HG02943 (cell line): ENCODE measurements around the gene C2CD4B.

Experiments
- ATAC-seq: cut with Tn5 transposase; IDR thresholded peaks from one replicate; pipeline ENCODE4 v1.9.1; 2021; ENCODE audit warnings: mild to moderate bottlenecking, low read depth, moderate library complexity; ENCODE audit not compliant: unreplicated experiment

The C2CD4B gene

GRCh38 chr15:62150445-62150844 lies 14.6 kb downstream of the C2CD4B start:
- no peak for ATAC-seq

- no peak for ATAC-seq
Observed at GRCh38 chr15:62149729-62150128, 15.4 kb downstream of the C2CD4B start.

- no peak for ATAC-seq
Observed at GRCh38 chr15:62147551-62147950, 17.5 kb downstream of the C2CD4B start.

- no peak for ATAC-seq
Observed at GRCh38 chr15:62147149-62147548, 17.9 kb downstream of the C2CD4B start.

DNA sequence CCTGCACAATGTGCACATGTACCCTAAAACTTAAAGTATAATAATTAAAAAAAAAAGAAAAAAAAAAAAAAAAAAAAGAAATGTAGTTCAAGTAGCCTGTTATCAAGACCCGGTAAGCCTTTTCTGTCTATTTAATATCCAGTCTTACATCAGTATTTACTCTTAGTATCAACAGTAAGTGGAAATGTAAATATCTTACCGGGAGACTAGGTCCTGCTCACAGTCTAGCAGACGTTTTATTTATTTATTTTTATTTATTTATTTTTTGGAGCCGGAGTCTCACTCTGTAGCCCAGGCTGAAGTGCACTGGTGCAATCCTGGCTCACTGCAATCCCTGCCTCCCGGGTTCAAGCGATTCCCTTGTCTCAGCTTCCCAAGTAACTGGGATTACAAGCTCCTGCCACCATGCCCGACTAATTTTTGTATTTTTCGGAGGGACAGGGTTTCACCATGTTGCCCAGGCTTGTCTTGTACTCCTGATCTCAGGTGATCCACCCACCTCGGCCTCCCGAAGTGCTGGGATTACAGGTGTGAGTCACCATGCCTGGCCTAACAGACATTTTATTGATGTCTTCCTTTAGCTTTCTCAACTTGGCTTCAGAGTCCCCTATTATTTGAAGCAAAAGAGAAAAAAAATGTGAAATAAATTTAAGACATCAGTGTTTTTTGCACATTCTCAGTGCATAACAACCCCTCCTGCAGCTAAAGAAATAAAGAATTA lies 19.9 kb downstream of the C2CD4B start:
- no peak for ATAC-seq

- ATAC-seq: no peak
Observed at GRCh38 chr15:62142736-62143135, 22.3 kb downstream of the C2CD4B start.

GRCh38 chr15:62141643-62142588 lies 23.2 kb downstream of the C2CD4B start:
- ATAC-seq: no peak

- no peak for ATAC-seq
Observed at GRCh38 chr15:62141200-62141599, 23.9 kb downstream of the C2CD4B start.

GRCh38 chr15:62138124-62138523 lies 27.0 kb downstream of the C2CD4B start:
- ATAC-seq: no peak

DNA sequence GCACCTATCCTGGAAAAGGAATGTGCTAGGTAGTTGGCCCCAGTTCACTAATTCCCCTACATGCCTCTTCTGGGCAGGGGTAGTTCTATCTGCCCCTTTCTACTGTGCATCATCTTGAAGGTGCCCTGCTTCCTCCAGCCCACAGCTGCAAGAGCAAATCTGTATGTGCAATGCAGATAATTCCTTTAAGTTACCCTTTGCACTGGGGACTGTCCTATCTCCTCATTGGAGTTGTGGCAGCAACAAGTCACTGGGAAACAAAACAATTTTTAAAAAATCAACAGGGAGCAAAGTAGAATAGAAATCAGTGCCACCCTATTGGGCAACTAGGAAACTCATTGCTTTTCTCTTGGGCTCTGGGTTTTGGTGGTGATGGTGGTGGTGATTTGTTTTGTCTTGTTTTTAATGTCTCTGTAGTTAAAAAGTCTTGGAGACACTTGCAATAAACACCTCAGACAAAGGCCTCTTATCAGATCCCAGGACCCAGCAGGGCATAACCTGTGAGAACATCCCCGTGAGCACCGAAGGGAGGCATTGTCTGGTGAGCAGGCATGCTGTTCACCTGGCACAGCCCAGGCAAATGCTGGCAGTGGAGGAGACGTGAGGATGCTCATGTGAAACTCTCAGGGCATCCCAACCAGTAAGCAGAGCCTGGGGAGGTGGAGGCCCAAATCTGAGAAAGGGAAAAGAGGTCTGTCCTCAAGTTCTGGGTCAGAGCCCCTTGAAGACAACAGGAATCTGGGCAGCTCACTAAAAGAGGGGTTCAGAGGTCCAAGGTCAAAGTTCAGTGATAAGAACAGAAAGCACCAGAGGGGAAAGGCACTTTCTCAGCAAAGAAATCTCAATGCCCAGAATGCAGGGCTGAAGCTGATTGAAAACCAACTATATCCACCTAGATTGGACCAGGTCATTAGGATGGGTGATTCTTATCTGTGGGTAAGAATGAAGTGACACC lies 27.9 kb downstream of the C2CD4B start:
- ATAC-seq: no peak

DNA sequence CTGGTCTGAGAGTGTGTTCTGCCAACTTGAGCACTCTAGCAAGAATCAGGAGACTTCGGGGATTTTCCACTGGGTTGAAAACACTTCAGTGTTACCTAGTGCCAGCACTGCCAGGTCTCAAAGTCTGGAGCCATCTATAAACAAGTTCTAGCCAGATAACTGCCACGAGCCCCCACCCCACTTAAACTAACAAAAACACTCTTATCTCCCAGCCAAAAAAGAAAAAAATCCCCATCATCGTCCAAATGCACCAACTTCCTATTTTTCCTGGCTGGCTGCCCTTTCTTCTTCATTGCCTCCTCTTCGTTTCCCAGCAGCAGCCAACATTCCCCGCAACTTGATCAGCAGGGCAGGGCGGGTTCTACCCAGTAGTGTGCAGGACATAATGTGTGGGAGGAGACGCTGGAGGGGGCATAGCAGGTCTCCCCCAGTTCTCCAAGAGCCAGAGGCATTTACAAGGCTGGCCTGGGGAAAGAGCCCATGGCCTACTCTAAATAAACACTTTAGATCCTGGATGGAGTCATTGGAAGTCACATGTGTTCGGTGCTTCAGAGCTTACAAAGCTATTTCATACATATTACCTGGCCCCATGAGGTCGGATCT lies 29.5 kb downstream of the C2CD4B start:
- no peak for ATAC-seq

DNA sequence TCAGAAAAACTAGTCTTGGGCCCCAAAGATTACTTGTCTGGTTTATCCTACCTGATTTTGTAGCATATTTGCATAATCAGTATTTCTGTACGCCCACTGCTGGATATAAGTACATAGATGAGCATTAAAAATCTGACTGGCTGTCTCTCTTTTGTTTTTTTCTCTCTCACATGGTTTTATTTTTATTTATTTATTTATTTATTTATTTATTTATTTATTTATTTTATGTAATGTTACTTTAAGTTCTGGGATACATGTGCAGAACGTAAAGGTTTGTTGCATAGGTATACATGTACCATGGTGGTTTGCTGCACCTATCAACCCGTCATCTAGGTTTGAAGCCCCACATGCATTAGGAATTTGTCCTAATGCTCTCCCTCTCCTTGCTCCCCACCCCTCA lies 31.9 kb downstream of the C2CD4B start:
- no peak for ATAC-seq

DNA sequence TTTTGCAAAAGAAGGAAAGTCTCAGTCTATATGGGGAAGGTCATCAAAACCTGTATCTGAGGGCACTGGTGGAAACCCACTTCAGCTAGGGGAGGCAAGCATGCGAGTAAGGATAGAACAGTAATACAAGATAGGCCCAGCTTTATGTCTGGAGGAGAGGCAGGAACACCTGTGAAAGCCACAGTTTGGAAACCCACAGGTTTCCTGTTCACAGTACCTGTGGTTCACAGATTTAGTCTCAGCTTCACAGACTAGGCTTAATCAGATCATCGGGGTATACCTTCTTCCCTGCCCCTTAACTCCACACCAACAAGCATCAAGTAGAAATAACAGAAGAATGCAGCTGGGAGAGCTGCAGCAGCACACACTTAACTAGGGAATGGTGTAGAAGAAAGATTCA lies 36.2 kb downstream of the C2CD4B start:
- ATAC-seq: no peak

GRCh38 chr15:62126364-62126763 lies 38.7 kb downstream of the C2CD4B start:
- no peak for ATAC-seq

GRCh38 chr15:62125773-62126172 lies 39.3 kb downstream of the C2CD4B start:
- ATAC-seq: no peak

DNA sequence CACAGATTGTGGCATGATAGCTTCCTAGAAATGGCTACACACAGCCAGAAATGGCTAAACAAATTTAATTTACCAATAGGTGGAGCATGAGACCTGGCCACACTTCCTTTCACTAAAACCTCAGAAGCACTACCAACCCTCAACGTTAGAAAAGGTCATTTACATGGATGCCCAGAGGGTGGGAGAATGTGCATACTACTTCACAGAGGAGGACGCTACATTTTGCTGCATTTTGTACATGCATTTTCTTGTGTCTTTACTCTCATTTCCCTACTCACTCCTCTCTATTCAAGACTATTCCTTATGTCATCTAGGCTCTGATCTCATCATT lies 40.1 kb downstream of the C2CD4B start:
- ATAC-seq: no peak

- no peak for ATAC-seq
Observed at GRCh38 chr15:62124176-62124972, 40.7 kb downstream of the C2CD4B start.

DNA sequence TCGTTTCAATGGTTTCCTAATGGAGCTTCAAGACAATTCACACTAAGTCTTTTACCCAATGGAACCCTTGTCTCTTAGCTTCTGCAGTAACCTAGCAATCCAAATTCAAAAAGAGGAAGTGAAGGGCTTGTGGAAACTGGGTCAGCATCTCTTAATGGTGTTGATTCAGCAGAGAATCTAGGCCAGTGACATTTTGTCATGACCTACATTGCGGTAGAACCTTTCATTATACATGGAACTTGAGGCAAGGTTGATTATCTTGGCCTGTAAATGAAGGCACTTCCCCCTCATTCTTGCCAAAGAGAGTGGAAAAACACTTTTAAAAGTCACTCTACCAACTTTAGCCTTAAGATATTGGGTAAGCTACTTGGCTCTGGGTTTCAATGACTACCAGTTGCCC lies 42.8 kb downstream of the C2CD4B start:
- no peak for ATAC-seq

- no peak for ATAC-seq
Observed at GRCh38 chr15:62121273-62122015, 43.6 kb downstream of the C2CD4B start.
